MG63 (cell line): Measurements from ENCODE around the gene RLBP1. TPM values are rescaled to one million over a fixed set of nuclear protein-coding genes. Genes with fewer than 3 reads are reported as not detected.

ENCODE experiments used
- DNase-seq: peaks from one replicate; pipeline ENCODE4 v3.0.0-alpha.2; 2020
- H3K27me3 ChIP-seq: fragments of 250-450 bp; sonication (Bioruptor Pico); 2 replicates; pipeline ENCODE4 v1.5.1; 2020; ENCODE audit warnings: mild to moderate bottlenecking, moderate library complexity
- H3K36me3 ChIP-seq: fragments of 250-450 bp; sonication (Bioruptor Pico); 2 replicates; pipeline ENCODE4 v1.5.1; 2020; ENCODE audit warnings: mild to moderate bottlenecking, moderate library complexity
- H3K4me3 ChIP-seq: fragments of 250-450 bp; sonication (Bioruptor Pico); 2 replicates; pipeline ENCODE4 v1.5.1; 2020; ENCODE audit warnings: mild to moderate bottlenecking, moderate library complexity
- H3K9me3 ChIP-seq: fragments of 250-450 bp; sonication (Bioruptor Pico); 2 replicates; pipeline ENCODE4 v1.5.1; 2020; ENCODE audit warnings: mild to moderate bottlenecking, moderate library complexity
- total RNA-seq: library from RNA; depleted of rRNA; stranded (reverse); fragments of >200 nt; shearing (Covaris generic); gene quantifications from 2 replicates; pipeline ENCODE4 v1.2.3, GENCODE V29; 2014; ENCODE audit warnings: low replicate concordance

Gene RLBP1
- total RNA-seq, 1 experiment from 2014 or later, result not detected

DNA sequence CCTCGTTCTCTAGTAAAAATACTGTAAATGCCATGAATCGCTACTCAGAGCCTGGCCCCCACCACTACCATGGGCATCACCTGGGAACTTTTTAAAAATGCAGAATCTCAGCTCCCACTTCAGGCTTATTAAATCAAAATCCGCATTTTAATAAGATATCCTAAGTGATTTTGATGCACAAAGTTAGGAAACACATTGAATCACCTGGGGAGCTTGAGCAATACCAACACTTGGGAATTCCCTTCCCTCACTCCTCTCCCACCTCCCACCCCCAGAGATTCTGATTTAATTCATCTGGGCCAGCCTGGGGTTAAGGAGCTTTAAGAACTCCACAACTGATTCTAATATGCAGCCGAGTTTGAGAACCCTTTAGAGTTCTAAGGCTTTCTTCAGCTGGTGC lies 26.8 kb downstream of the RLBP1 start:
- Histone ChIP-seq H3K9me3 (no peaks in the 10 kb centered on the region), H3K27me3 (no peaks in the 10 kb centered on the region), H3K36me3 (peaks cover 30% of the 10 kb centered on the region), H3K4me3 (no peak overlapping the region)
- DNase-seq, result no peak

- no peak overlapping the region for H3K4me3 ChIP-seq
- no peaks in the 10 kb centered on the region for H3K27me3 ChIP-seq
- no peak for DNase-seq
- H3K9me3 ChIP-seq, result no peaks in the 10 kb centered on the region
- peaks cover 39% of the 10 kb centered on the region for H3K36me3 ChIP-seq
Observed at GRCh38 chr15:89192766-89193165, 28.6 kb downstream of the RLBP1 start.

- Histone ChIP-seq H3K36me3 (peaks cover 39% of the 10 kb centered on the region), H3K9me3 (no peaks in the 10 kb centered on the region), H3K4me3 (no peak overlapping the region), H3K27me3 (no peaks in the 10 kb centered on the region)
- DNase-seq, result no peak
Observed at GRCh38 chr15:89192136-89192535, 29.2 kb downstream of the RLBP1 start.

DNA sequence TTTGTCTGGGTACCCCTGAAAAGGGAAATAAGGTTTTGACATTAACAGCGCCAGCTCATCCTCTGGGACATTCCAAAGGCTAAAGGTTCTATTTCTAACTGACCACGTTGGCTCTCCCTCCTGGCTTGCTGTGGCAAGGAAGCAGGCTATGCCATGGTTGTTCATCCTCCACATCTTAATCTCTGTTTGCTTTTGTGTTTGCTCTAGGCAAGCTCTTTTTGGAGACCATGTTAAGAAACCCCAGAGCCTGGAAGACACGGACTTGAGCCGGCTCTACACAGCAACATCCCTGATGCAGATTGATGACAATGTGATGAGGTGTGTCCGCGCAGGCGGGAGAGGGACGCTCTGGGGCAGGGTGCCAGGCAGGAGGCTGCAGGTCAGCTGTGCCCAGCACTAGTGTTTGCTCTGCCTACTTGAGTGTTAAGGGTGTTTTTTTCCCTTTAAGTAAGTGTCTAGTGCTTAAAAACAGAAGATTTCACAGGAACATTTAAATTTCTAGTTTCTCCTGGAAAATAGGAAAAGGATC lies 33.3 kb downstream of the RLBP1 start:
- DNase-seq, result peak; percentile 36
- H3K36me3 ChIP-seq, result peaks cover 33% of the 10 kb centered on the region

GRCh38 chr15:89187301-89187985 lies 33.9 kb downstream of the RLBP1 start:
- Histone ChIP-seq H3K9me3 (no peaks in the 10 kb centered on the region), H3K4me3 (no peak overlapping the region), H3K36me3 (peaks cover 32% of the 10 kb centered on the region), H3K27me3 (no peaks in the 10 kb centered on the region)
- no peak for DNase-seq

More for the DNA sequence above, 33.3 kb downstream of the RLBP1 start:
- H3K4me3 ChIP-seq, result no peak overlapping the region
- H3K9me3 ChIP-seq, result no peaks in the 10 kb centered on the region
- no peaks in the 10 kb centered on the region for H3K27me3 ChIP-seq

- H3K36me3 ChIP-seq, result peaks cover 28% of the 10 kb centered on the region
- no peak overlapping the region for H3K4me3 ChIP-seq
- DNase-seq, result no peak
- H3K9me3 ChIP-seq, result no peaks in the 10 kb centered on the region
- no peaks in the 10 kb centered on the region for H3K27me3 ChIP-seq
Observed at GRCh38 chr15:89186803-89187202, 34.6 kb downstream of the RLBP1 start.

DNA sequence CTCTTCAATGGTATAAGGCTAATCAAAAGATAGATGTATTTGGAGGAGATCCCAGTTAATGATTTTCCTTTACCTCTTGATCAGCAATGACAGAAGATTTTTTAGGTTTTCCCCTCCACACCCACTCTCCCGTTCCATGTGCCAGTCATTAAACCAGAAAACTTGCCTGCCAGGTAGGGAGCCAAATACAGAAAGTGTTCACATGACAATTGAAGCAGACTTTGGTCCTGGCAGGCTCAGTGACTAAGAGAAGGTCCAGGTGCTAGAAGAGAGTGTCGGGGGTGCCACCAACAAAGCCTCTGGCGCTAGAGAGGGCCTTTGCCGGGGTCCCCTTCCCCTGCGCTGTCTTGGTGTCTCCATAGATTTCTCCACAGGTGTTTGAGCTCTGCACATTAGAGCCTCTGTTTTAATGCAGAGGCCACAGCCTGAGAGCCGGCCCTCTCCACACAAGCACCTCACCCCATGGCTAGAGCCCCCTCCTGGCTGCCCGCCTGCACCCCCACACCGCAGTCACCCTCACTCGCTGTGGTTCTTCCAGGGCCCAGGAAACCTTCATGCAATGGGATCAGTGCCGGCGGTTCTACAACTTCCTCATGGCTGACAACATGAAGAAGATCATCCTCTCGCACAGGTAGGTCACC lies 36.4 kb downstream of the RLBP1 start:
- Histone ChIP-seq H3K36me3 (peaks cover 13% of the 10 kb centered on the region), H3K27me3 (no peaks in the 10 kb centered on the region), H3K4me3 (no peak overlapping the region), H3K9me3 (no peaks in the 10 kb centered on the region)
- DNase-seq, result no peak

DNA sequence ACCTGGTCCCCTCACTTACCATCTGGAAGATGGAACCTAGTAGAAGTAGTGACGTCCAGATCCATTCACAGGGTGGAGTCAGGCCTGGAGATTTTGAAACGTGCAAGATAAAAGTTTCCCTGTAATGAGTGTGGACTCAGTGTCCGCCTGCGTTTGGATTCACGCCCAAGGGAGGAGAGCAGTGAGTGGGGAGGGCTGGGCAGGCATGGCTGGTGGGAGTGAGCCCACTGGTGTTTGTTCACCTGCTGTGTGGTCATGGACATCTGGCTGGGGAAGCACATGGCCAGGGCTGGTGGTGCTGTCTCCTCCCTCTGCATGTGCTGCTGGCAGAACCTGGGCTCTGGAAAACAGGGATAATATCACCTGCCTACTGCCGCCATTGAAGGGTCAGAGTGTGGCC lies 37.0 kb downstream of the RLBP1 start:
- no peak for DNase-seq
- Histone ChIP-seq H3K27me3 (no peaks in the 10 kb centered on the region), H3K9me3 (no peaks in the 10 kb centered on the region), H3K4me3 (no peak overlapping the region), H3K36me3 (peaks cover 9% of the 10 kb centered on the region)

DNA sequence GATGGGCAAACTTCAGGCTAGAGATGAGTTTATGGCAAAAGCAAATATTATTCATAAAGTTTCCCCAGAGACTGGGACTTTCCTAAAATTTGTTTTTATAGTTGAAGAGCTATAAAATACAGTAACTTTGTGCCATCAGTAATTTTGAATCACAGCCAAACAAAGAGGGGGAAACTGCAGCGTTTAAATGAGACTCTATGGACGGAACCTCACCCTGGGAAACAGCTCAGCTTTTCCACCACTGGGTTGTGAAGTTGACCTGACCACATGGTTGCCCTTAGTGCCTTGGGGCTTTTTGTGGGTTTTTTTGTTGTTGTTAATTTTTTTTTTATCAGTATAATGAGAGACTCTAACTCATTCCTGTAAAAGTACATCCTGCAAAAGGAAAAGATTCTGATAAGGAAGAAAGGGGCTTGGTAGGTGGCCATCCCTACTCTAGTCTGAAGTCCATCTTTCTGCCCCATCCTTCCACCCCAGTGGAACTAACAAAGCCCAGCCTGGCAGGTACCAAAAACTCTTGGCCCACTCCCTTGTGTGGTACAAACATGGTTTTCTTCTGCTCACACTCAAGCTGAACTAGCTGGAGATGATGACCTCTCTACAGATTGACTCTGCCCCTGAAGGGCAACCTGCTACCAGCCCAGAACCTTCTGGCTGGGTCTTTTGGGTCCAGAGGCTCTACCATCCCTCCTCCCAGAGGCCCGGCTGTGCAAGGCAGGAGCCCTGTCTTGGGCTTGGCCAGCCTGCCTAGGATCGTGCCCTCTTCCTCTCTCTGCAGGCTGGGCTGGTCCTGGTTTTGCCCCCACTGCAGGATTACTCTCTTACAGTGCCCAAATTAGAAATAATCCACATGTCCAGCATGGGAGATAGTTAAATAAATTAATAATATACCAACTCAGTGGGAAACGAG lies 41.2 kb downstream of the RLBP1 start:
- H3K9me3 ChIP-seq, result no peaks in the 10 kb centered on the region
- peaks cover 27% of the 10 kb centered on the region for H3K36me3 ChIP-seq
- no peak for DNase-seq
- no peaks in the 10 kb centered on the region for H3K27me3 ChIP-seq
- no peak overlapping the region for H3K4me3 ChIP-seq

DNA sequence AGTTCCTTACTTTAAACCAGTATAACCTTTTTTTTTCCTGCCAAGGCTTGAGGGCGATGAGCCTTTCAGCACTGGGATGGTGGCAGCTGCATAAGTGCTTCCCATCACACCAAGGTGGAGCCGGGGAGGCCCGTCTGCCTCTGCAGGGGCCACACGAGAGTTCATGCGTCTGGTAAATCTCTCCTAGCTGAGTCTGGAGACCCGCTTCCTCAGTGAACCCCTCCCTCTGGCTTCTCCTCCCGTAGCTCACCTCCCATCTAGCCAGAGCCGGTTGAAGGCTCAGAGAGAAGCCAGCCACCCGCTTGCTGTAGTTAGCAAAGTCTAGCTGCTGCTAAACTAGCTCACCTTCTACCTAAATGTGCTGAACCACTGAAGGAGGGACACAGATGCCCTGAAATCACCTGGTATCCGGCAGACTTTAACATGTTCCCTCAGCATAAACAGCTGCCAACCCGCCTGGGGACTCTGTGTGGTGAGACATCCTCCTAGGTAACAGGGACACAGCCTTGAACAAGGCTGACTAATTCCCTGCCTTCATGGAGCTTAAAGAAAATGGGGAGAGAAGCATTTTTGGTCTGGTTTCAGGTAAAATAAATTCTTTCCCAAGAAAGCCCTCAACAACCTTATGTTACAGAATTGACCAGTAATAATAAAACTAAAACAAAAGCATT lies 42.9 kb downstream of the RLBP1 start:
- H3K4me3 ChIP-seq, result no peak overlapping the region
- H3K9me3 ChIP-seq, result no peaks in the 10 kb centered on the region
- H3K36me3 ChIP-seq, result peaks cover 28% of the 10 kb centered on the region
- no peak for DNase-seq
- no peaks in the 10 kb centered on the region for H3K27me3 ChIP-seq

GRCh38 chr15:89177633-89178306 lies 43.6 kb downstream of the RLBP1 start:
- H3K9me3 ChIP-seq, result no peaks in the 10 kb centered on the region
- H3K36me3 ChIP-seq, result peaks cover 28% of the 10 kb centered on the region
- H3K27me3 ChIP-seq, result no peaks in the 10 kb centered on the region
- DNase-seq, result peak; percentile 49
- no peak overlapping the region for H3K4me3 ChIP-seq

- H3K4me3 ChIP-seq, result no peak overlapping the region
- H3K36me3 ChIP-seq, result peaks cover 28% of the 10 kb centered on the region
- H3K9me3 ChIP-seq, result no peaks in the 10 kb centered on the region
- DNase-seq, result no peak
- H3K27me3 ChIP-seq, result no peaks in the 10 kb centered on the region
Observed at GRCh38 chr15:89177116-89177515, 44.3 kb downstream of the RLBP1 start.

DNA sequence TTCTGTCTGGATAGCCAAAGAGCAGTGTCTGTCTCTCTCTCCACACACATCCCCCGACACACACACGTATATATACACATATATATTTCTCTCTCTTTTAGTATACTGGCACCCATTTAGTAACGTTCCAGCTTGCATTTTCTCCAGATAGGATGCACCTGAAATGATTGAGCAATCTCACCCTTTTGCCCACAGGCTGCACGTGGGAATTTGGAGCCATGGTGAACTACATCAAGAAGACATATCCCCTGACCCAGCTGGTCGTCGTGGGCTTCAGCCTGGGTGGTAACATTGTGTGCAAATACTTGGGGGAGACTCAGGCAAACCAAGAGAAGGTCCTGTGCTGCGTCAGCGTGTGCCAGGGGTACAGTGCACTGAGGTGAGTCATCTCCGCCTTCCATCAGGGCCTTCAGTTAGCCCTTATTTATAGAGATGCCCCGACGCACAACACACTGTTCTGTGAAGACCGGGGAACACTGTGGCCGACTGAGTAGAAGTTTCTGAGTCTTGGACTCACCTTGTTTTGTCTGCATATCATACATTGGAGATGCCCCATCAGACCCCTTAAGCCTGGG lies 45.7 kb downstream of the RLBP1 start:
- Histone ChIP-seq H3K4me3 (no peak overlapping the region), H3K27me3 (no peaks in the 10 kb centered on the region), H3K36me3 (peaks cover 28% of the 10 kb centered on the region)

GRCh38 chr15:89174476-89174875 lies 46.9 kb downstream of the RLBP1 start:
- peaks cover 28% of the 10 kb centered on the region for H3K36me3 ChIP-seq
- H3K27me3 ChIP-seq, result no peaks in the 10 kb centered on the region
- no peak for DNase-seq
- no peaks in the 10 kb centered on the region for H3K9me3 ChIP-seq
- no peak overlapping the region for H3K4me3 ChIP-seq

More for the DNA sequence above, 45.7 kb downstream of the RLBP1 start:
- H3K9me3 ChIP-seq, result no peaks in the 10 kb centered on the region
- no peak for DNase-seq

DNA sequence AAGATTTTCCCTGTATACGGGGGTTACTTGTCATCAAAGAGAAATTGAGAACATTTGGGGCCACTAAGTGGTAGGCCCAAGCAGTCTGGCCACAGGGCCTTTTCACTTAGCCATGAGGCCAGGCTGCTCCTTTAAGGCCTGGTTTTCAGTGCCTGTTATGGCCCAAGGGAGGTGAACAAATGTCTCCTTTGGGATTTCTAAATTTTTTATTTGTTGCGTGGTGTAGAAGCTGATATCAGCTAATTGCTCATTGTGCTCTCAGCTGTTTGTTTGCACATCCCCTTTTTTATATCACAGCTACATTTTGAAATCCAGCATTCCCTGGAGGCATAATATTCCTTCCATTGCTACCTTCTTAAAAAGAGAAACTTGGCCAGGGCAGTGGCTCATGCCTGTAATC lies 48.5 kb downstream of the RLBP1 start:
- Histone ChIP-seq H3K9me3 (no peaks in the 10 kb centered on the region), H3K36me3 (peaks cover 19% of the 10 kb centered on the region), H3K27me3 (no peaks in the 10 kb centered on the region), H3K4me3 (no peak overlapping the region)
- DNase-seq, result no peak
